Muscle of arm (tissue), 12 donors: ENCODE measurements around the gene TRAP1. TPM values are rescaled to one million over a fixed set of nuclear protein-coding genes. Genes with fewer than 3 reads are reported as not detected.

Experiments used
- DNase-seq: peaks from one replicate; pipeline ENCODE4 v3.0.0-alpha.2; 2013
- polyA plus RNA-seq, 12 donors: library from polyadenylated mRNA; unstranded; fragments of 120-200 nt; gene quantifications; one replicate each; pipeline ENCODE4 v1.2.1, GENCODE V29; 2013; ENCODE audit not compliant: insufficient read length in 12 of 12

Gene TRAP1
- polyA plus RNA-seq, 12 donors, result 74.4 to 123 (median 93.3) TPM; not detected in 1

GRCh38 chr16:3739636-3740035, 22.3 kb upstream of the TRAP1 start:
- no peak for DNase-seq

GRCh38 chr16:3738541-3738940, 21.2 kb upstream of the TRAP1 start:
- no peak for DNase-seq

DNA sequence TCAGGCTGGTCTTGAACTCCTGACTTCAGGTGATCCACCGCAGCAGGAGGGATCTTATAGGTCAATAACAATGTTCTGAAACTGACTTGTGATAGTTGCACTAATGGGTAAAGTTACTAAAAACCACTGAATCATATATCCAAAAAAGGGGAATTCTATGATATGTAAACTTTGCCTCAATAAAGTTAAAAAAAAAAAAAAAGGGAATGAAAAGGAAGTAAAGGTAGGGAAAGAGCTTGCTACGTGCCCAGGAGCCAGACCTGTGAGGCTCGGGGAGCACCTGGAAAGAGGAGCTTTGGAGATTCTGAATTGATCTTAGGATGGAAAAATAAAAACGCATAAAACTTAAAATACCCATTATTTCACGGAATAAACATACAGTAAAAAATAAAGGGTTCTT, 20.8 kb upstream of the TRAP1 start:
- no peak for DNase-seq

GRCh38 chr16:3737181-3737580, 19.9 kb upstream of the TRAP1 start:
- no peak for DNase-seq

- DNase-seq, result no peak
Observed at GRCh38 chr16:3736116-3736515, 18.8 kb upstream of the TRAP1 start.

DNA sequence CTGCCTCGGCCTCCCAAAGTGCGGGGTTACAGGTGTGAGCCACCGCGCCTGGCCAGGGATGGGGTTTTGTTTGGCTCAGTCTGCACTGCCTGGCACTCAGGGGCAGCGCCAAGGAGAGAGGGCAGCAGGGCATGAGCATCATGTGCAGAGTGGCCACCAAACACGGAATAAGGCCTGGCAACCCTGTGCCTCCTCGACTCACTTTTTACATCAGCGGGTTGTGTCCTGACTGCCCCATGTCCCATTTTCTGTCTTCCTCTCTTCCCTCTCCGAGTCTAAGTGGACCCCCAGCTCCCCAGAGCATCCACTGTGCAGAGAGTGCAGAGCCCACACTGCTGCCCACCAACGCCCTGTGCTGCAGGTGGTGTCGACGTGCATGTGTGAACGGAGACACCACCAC, 18.2 kb upstream of the TRAP1 start:
- no peak for DNase-seq

- no peak for DNase-seq
Observed at GRCh38 chr16:3734758-3735221, 17.5 kb upstream of the TRAP1 start.

DNA sequence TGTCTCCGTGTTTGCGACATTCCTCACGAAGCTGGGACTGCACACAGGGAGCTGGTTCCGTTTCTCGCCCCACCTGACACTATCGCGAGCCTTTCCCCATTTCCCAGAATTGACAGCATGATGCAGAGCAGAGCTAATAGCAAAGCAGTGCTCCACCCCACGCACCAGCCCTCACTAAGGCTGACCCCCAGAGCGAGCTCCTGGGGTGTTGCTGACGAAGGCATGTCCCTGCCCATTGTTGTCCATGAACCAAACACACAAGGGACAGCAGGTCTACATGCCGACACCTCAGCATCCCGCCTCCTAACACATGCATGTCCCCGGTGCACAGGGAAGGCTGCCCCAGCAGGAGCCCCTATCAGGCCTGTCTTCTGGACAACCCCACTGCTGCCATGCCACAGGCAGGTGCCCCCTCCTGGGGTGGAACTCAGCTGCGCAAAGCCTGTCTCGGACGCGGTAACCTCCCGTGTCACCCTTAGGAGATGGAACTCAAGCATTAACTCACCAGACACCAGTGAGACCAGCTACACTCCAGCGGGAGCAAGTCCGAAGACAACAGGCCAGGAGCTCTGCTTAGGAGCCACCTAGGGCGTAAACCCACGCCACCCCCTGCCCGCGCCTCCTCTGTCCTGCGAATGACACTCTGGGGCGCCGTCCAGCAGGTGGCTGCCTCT, 16.9 kb upstream of the TRAP1 start:
- no peak for DNase-seq

DNA sequence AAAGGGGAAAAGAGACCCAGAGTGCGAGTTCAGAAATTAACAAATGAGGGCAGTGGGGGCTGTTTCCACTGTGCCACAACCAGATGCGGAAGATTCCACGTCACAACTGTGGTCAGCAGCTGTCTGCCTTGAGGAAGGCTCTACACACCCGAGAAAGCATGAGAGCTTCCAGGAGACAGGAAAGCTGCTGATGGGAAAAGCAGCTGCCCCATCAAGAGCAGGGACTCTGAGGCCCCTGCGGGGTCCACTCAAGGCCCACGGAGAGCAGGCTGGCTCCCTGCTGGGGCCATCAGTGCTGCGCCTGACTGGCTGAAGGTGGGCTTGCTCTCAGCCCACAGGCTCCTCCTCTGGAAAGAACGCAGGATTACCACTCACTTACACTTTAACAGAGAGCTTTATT, 14.8 kb upstream of the TRAP1 start:
- no peak for DNase-seq

DNA sequence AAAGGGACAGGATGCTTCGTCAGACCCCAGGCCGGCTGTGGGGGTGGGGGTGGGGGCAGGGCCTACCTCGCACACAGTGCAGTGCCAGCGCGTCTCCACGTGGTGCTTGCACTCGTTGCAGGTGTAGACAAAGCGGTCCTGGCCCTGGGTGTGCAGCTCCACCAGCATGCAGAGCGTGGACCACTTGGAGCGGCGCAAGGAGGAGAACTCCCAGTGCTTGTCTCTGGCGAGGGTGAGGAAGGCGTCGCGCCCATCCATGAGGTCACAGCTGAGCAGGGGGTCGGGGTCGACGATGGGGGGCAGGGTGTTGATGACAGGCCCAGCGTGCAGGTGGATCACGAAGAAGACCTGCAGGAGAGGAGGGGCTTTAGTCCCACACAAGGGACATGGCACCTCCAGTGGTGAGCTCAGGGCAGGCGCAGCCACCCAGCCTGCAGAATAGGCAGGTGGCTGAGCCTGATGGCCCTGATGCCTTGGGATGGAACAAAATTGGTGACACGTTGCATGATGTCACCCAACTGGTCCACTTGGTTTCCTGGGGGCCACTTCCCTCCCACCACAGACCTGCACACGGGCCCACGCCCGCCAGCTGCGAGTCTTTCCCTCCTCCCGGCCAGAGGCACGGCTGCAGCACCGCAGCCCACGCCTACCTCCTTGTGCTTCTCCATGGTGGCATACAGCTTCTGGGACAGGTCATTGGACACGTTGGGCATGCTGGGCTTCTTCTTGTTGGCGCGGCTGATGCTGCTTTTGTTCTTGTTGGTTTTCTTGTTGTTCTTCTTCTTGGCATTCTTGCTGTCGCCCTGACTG, 14.0 kb upstream of the TRAP1 start:
- no peak for DNase-seq

DNA sequence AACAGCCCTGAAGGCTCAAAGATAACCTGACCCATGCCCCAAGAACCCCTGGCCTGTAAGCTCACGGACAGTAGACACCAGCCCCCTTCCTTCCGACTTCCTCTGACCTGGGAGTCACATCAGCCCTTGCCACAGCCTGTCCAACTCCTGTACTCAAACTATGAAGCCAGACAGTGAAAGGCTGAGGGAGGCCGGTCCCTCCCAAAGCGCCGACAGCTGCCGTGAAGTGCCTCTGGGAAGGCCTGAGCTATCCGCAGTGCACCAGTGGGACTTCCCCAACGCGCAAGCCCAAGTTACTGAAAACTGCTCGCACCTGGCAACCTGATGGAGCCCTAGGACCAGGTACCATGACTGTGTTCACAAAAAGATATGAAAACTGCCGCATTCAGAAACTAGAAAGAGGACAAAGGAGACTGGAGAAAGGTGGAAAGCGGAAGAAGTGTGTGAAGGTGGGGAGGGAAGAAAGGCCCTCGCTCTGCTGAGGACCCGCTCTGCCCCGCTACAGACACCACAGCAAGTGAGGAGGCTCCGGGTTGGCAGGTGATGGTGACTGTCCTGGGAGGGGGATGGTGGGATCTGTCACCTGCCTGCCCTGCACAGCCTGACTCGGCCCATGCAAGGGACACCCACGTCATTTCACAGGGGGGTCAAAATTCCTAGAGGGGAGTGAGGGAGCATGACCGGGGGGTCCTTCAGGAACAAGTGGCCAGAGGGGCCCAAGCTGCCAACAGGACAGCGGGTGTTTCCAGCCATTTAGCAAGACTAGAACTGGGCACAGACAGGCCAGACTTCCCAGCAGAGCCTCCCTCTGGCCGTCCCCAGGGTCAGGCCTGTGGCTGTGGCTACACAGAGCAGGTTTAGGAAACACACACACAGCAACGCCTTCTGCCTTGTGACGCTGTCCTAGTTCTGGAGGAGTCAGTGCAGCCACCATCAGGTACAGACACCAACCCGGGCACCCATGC, 13.1 kb upstream of the TRAP1 start:
- DNase-seq, result no peak

DNA sequence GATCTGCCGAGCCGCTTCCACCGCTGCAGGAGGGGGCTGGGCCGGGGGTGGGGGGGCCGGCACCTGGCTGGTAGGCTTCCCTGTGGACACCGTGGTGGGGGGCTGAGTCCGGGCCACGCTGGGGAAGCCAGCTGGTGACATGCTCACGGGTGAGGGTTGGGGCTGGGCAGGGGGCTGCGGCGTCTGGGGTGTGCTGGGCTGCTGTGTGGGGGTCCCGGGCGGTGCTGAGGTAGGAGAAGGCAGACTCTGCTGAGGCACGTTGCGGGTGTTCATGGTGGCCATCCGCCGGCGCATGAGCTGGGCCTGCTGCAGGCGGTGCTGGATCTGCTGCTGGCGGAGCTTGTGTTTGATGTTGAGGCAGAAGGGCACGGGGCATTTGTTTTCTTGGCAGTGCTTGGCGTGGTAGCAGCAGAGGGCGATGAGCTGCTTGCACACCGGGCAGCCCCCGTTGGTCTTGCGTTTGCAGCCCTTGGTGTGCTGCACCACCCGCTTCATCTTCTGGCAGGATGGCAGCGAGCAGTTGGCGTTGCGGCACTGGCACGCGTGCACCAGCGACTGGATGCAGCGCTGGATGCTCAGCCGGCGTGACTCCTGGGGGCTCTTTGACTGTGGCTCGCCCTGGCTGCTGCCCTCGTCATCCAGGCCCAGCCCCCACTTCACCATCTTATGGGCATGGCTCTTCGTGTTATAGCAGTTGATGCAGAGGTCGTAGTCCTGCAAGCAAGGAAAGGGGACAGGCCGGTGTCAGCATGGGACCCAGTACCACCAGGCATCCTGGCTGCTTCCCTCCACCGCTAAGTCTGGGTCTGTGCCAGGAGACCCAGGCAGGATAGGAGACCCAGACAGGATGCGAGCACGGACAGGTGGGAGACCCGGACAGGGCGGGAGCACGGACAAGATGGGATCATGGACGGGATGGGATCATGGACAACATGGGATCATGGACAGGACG, 12.1 kb upstream of the TRAP1 start:
- DNase-seq, result no peak

GRCh38 chr16:3728424-3729160, 11.3 kb upstream of the TRAP1 start:
- no peak for DNase-seq

DNA sequence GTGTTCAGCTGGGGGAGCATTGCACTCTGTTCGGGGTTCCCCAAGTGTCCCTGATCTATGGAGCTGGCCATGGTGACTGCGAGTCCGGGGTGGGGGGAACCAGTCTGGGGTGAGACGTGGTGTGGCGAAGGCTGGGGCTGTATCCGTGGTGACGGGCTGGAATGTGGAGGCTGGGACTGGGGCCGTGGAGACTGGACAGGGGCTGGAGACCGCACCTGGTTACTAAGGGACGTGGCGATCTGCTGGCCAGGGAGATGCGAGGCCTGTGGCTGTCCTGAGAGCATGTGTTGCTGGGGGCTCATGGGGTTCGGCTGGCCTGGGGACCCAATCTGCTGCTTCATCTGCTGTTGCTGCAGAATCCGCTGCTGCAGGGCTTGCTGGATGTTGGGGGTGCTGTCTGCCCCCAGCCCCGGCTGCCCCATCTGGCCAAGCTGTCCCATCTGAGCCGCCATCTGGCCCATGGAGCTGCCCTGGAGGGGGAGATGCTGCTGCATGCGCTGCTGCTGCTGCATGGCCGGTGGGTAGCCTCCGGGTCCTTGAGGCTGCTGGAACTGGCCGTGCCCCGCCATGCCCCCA, 10.6 kb upstream of the TRAP1 start:
- DNase-seq, result no peak

DNA sequence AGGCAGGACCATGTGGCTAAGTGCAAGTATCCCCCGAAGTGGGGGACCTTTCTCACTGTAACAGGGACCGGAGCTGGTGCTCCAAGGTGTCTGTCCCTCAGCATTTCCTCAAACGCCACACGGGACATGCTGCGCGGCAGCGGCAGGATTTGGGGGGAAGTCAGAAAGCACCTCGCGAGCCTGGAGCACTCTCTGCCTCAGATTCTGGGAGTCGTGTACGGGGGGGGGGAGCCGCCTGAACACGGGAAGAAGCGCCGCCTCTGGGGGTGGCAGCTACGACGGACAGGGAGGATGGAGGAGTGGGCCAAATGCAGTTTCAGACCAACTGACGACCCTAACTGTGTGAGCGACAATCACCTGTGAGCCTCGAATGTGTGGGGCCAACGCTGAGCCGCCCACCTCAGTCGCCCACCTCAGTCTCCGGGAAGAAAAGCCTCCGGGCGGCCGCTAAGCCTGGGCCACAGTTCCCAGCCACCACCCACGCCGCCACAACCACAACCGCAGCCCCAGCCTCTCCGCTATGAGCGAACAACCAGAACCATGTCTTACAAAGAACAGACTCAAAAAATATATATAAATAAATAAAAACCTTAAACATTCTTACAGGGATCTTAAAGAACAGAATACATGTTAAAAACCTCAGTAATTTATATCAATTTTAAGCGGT, 8.8 kb upstream of the TRAP1 start:
- no peak for DNase-seq

- DNase-seq, result no peak
Observed at GRCh38 chr16:3725276-3725675, 8.0 kb upstream of the TRAP1 start.

DNA sequence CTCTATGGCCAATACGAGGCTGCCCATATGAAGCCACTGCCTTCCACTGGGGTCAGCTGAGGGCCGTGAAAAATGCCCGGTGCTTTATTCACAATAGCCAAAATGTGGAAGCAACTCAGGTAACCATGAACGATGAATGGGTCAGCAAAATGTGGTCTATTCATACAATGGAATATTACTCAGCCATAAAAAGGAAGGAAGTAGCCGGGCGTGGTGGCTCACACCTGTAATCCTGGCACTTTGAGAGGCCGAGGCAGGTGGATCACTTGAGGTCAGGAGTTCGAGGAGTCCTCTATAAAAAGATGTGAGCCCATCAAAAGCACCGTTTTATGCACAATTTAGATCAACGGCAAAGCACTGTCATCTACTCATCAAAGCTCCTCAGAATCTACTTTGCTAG, 5.2 kb upstream of the TRAP1 start:
- no peak for DNase-seq

DNA sequence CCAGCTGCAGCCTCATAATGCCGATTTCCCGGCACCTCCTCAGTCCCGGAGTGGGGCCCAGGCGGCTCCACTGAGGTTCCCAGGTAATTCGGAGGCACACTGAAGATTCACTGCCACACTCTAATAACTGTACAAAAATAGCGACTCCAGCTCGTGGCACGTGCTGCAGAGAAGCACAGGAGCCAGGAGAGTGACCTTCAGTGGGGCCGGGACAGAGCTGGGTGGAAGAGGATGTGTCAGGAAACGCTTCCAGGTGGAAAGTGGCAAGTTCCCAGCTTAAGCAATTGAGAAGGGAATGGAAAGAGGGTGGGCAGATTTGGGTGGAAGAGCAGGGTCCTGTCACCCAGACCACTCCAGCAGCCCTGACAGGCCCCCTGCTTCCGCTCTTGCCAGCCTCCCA, 3.1 kb upstream of the TRAP1 start:
- DNase-seq, result no peak

DNA sequence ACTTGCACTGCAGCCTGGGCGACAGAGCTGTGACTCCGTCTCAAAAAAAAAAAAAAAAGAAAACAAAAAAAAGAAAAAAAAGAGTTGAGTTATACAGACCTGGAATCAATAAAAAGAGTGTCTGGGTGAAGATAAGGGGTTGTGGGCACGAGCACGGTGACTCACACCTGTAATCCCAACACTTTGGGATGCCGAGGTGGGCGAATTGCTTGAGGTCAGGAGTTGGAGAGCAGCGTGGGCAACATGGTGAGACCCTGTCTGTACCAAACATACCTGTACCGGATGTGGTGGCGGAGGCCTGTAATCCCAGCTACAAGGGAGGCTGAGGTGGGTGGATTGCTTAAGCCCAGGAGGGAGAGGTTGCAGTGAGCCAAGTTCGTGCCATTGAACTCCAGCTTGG, 1.3 kb upstream of the TRAP1 start:
- DNase-seq, result no peak
